GM19463 (cell line): ENCODE data around the gene TSR3.
A peak's percentile ranks its signal among the peaks of the same experiment; 100 is the strongest.

Source experiments
- ATAC-seq: cut with Tn5 transposase; IDR thresholded peaks from one replicate; pipeline ENCODE4 v1.9.1; 2021; ENCODE audit warnings: mild to moderate bottlenecking, moderate library complexity; ENCODE audit not compliant: unreplicated experiment

TSR3 gene

GRCh38 chr16:1311212-1311737, 40.4 kb downstream of the TSR3 start:
- ATAC-seq: no peak

GRCh38 chr16:1310832-1311200, 40.9 kb downstream of the TSR3 start:
- no peak for ATAC-seq

- ATAC-seq: peak; percentile 10
Observed at GRCh38 chr16:1309888-1310831, 41.5 kb downstream of the TSR3 start.

- ATAC-seq: peak; percentile 43
Observed at GRCh38 chr16:1308977-1309885, 42.4 kb downstream of the TSR3 start, which contains the start of gene UBE2I. Gene UBE2I, plus strand, starts transcription at chr16:1309636. Its CDS starts 4,395 bp downstream, at chr16:1314031.

GRCh38 chr16:1308036-1308976, 43.4 kb downstream of the TSR3 start:
- peak; percentile 16 for ATAC-seq

GRCh38 chr16:1306334-1306733, 45.3 kb downstream of the TSR3 start:
- ATAC-seq: no peak

- no peak for ATAC-seq
Observed at GRCh38 chr16:1305823-1306222, 45.9 kb downstream of the TSR3 start.

GRCh38 chr16:1301562-1301961, 50.1 kb downstream of the TSR3 start:
- no peak for ATAC-seq

GRCh38 chr16:1300664-1301476, 50.8 kb downstream of the TSR3 start:
- ATAC-seq: no peak

GRCh38 chr16:1299868-1300203, 51.8 kb downstream of the TSR3 start:
- no peak for ATAC-seq
